Dermis blood vessel endothelial cell (primary cell): ENCODE data around the gene MZF1. TPM values are rescaled to one million over a fixed set of nuclear protein-coding genes. Genes with fewer than 3 reads are reported as not detected.

Experiments used
- total RNA-seq: library from RNA; depleted of rRNA; stranded (reverse); fragments of >200 nt; gene quantifications from 2 replicates; pipeline ENCODE4 v1.2.3, GENCODE V29; 2014

The MZF1 gene
- total RNA-seq, 1 donor from 2014 or later = 15.8 TPM

Other genes starting within 250 kb of the MZF1 start
- gene ZSCAN22, start 246.3 kb downstream of the MZF1 start, total RNA-seq = 3.4 and 3.7 TPM in 2 replicates
- gene A1BG, start 219.8 kb downstream of the MZF1 start, total RNA-seq = 0.37 and 12.4 TPM in 2 replicates
- gene ZNF497, start 210.6 kb downstream of the MZF1 start, total RNA-seq = 1.3 and 2.9 TPM in 2 replicates
- gene ZNF837, start 192.3 kb downstream of the MZF1 start, total RNA-seq = 3.5 and 4.1 TPM in 2 replicates
- gene RPS5, start 186.1 kb downstream of the MZF1 start, total RNA-seq = 1,348 and 2,550 TPM in 2 replicates
- not detected in 2 replicates for gene RNF225, start 177.7 kb downstream of the MZF1 start, total RNA-seq
- 8.2 and 12.0 TPM in 2 replicates for gene ZNF584, start 164.7 kb downstream of the MZF1 start, total RNA-seq
- 7.5 and 7.6 TPM in 2 replicates for gene ZNF132, start 133.2 kb downstream of the MZF1 start, total RNA-seq
- gene ZNF324B, start 121.7 kb downstream of the MZF1 start, total RNA-seq = 7.8 and 8.2 TPM in 2 replicates
- 13.1 and 18.5 TPM in 2 replicates for gene ZNF324, start 106.3 kb downstream of the MZF1 start, total RNA-seq
- gene ZNF446, start 97.0 kb downstream of the MZF1 start, total RNA-seq = 7.1 and 7.6 TPM in 2 replicates
- gene SLC27A5, start 61.3 kb downstream of the MZF1 start, total RNA-seq = 3.7 and 4.1 TPM in 2 replicates
- gene ZBTB45, start 53.5 kb downstream of the MZF1 start, total RNA-seq = 6.1 and 9.3 TPM in 2 replicates
- 259 and 492 TPM in 2 replicates for gene TRIM28, start 29.3 kb downstream of the MZF1 start, total RNA-seq
- 84.6 and 107 TPM in 2 replicates for gene CHMP2A, start 18.2 kb downstream of the MZF1 start, total RNA-seq
- gene UBE2M, start 14.7 kb downstream of the MZF1 start, total RNA-seq = 58.9 and 67.6 TPM in 2 replicates